ENCODE measurements around the gene CERS3.

DNA sequence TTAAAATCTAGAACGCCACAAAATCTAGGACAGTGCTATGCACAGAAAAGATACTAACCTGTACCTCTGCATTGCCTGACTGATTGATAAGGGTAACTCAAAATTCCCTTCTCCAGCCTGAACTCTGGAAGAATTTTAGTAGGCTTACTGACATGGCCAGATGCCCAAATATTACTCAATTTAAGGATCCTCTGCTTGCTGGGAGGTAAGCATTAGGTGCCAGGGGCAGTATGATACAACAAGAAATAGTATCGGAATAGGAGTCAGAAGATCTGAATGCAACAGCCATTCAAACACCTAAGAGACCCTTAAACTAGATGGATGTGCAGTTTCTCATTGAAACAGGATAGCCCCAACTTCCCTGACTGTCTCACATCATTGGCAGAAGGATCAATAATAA is 45.4 kb downstream of the CERS3 start:
- no peak for TF ChIP-seq POLR2A (IDR thresholded peaks at IDR 0.05; ENCODE audit: low read length)
- no peak for TF ChIP-seq GATA1 (IDR thresholded peaks at IDR 0.05; ENCODE audit: low read depth, low read length)
